Neutrophil (primary cell): ENCODE results near the gene DHCR24.

Experiments
- H3K27ac ChIP-seq: fragments of 200-600 bp; sonication (generic); 2 replicates; pipeline ENCODE4 v1.5.1; 2016; ENCODE audit warnings: mild to moderate bottlenecking, moderate library complexity
- H3K27me3 ChIP-seq: fragments of 200-600 bp; sonication (generic); 2 replicates; pipeline ENCODE4 v1.6.0; 2016; ENCODE audit warnings: mild to moderate bottlenecking
- H3K36me3 ChIP-seq: fragments of 200-600 bp; sonication (generic); 2 replicates; pipeline ENCODE4 v1.5.1; 2017
- H3K4me1 ChIP-seq, 2 experiments: fragments of 200-600 bp in 1 of 2; sonication (generic) in 1 of 2; 1 replicate in 1 of 2; 2 replicates in 1 of 2; pipeline versions ENCODE4 v1.5.1 to v1.6.1; 2013 to 2016; ENCODE audit warnings: low read depth in 1 of 2, low read length in 1 of 2, mild to moderate bottlenecking in 1 of 2, moderate library complexity in 1 of 2; ENCODE audit not compliant: control insufficient read depth in 1 of 2, insufficient read depth in 1 of 2
- H3K4me3 ChIP-seq, 2 experiments: fragments of 200-600 bp in 1 of 2; sonication (generic) in 1 of 2; 1 replicate in 1 of 2; 2 replicates in 1 of 2; pipeline ENCODE4 v1.5.1; 2013 to 2016; ENCODE audit warnings: low read depth in 1 of 2, low read length in 1 of 2, mild to moderate bottlenecking in 1 of 2, moderate library complexity in 1 of 2
- H3K9me3 ChIP-seq: fragments of 200-600 bp; sonication (generic); 2 replicates; pipeline ENCODE4 v1.5.1; 2016
- CTCF ChIP-seq: fragments of 200-600 bp; sonication (generic); IDR thresholded peaks from 2 replicates; pipeline ENCODE4 v1.5.1; 2016; ENCODE audit warnings: antibody characterized with exemption

DHCR24 gene

GRCh38 chr1:54815086-54815876, 71.7 kb downstream of the DHCR24 start:
- no peak for TF ChIP-seq CTCF
- Histone ChIP-seq H3K36me3 (no peaks in the 10 kb centered on the region), H3K9me3 (no peaks in the 10 kb centered on the region), H3K4me1 (no peaks in the 10 kb centered on the region), H3K27ac (no peak overlapping the region), H3K4me3 (no peak overlapping the region), H3K27me3 (no peaks in the 10 kb centered on the region)

GRCh38 chr1:54814571-54814970, 72.4 kb downstream of the DHCR24 start:
- Histone ChIP-seq H3K27me3 (no peaks in the 10 kb centered on the region), H3K36me3 (no peaks in the 10 kb centered on the region), H3K27ac (no peak overlapping the region), H3K9me3 (no peaks in the 10 kb centered on the region), H3K4me3 (no peak overlapping the region), H3K4me1 (no peaks in the 10 kb centered on the region)
- TF ChIP-seq CTCF, result no peak

- no peaks in the 10 kb centered on the region for H3K27me3 ChIP-seq
- TF ChIP-seq CTCF, result no peak
- H3K36me3 ChIP-seq, result no peaks in the 10 kb centered on the region
- H3K27ac ChIP-seq, result no peak overlapping the region
- H3K4me1 ChIP-seq, result no peaks in the 10 kb centered on the region
- no peak overlapping the region for H3K4me3 ChIP-seq
- no peaks in the 10 kb centered on the region for H3K9me3 ChIP-seq
Measured at GRCh38 chr1:54814126-54814498, 72.9 kb downstream of the DHCR24 start.

GRCh38 chr1:54813485-54814125, 73.4 kb downstream of the DHCR24 start:
- H3K9me3 ChIP-seq, result no peaks in the 10 kb centered on the region
- no peaks in the 10 kb centered on the region for H3K36me3 ChIP-seq
- H3K4me3 ChIP-seq, result no peak overlapping the region
- no peaks in the 10 kb centered on the region for H3K27me3 ChIP-seq
- no peak overlapping the region for H3K27ac ChIP-seq
- TF ChIP-seq CTCF, result no peak
- H3K4me1 ChIP-seq, result no peaks in the 10 kb centered on the region

GRCh38 chr1:54812801-54813484, 74.1 kb downstream of the DHCR24 start:
- Histone ChIP-seq H3K27me3 (no peaks in the 10 kb centered on the region), H3K9me3 (no peaks in the 10 kb centered on the region), H3K27ac (no peak overlapping the region), H3K36me3 (no peaks in the 10 kb centered on the region), H3K4me1 (no peaks in the 10 kb centered on the region), H3K4me3 (no peak overlapping the region)
- TF ChIP-seq CTCF, result no peak
